ENCODE results near the gene SULT4A1.

The SULT4A1 gene

DNA sequence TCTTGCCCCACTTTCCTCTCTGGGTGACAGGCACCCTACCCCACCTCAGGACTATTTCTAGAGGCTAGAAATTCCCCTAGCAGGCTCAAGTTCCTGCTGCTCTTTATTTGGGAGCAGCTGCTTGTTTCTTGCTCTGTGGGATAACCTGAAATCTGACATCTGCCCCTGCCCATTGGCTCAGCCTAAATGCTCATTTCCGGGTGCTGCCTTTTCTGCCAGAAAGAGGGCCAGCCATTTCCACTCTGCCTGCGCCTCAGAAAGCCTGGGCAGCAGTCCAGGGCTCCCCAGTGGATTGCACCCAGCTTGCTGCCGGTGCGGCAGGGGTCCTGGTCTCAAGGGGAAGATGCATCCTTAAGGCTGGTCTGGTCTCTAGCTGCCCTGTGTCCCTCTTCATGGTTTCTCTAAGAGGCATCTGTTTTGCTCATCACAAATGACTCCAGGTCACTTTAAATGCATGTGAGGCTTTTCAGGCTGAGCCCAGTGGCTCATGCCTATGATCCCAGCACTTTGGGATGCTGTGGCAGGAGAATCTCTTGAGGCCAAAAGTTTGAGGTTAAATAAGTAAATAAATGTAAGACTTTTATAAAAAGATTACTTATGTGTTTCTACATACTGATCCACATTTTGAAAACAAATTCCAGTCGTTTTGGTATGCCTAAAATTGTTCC lies 39.8 kb upstream of the SULT4A1 start:
- TF ChIP-seq, protein P1, sequence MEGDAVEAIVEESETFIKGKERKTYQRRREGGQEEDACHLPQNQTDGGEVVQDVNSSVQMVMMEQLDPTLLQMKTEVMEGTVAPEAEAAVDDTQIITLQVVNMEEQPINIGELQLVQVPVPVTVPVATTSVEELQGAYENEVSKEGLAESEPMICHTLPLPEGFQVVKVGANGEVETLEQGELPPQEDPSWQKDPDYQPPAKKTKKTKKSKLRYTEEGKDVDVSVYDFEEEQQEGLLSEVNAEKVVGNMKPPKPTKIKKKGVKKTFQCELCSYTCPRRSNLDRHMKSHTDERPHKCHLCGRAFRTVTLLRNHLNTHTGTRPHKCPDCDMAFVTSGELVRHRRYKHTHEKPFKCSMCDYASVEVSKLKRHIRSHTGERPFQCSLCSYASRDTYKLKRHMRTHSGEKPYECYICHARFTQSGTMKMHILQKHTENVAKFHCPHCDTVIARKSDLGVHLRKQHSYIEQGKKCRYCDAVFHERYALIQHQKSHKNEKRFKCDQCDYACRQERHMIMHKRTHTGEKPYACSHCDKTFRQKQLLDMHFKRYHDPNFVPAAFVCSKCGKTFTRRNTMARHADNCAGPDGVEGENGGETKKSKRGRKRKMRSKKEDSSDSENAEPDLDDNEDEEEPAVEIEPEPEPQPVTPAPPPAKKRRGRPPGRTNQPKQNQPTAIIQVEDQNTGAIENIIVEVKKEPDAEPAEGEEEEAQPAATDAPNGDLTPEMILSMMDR (IDR thresholded peaks at IDR 0.05; ENCODE audit: low read depth, low read length) = no peak
- H3K4me3 ChIP-seq (ENCODE audit: low read depth, low read length) = no peak overlapping the region

DNA sequence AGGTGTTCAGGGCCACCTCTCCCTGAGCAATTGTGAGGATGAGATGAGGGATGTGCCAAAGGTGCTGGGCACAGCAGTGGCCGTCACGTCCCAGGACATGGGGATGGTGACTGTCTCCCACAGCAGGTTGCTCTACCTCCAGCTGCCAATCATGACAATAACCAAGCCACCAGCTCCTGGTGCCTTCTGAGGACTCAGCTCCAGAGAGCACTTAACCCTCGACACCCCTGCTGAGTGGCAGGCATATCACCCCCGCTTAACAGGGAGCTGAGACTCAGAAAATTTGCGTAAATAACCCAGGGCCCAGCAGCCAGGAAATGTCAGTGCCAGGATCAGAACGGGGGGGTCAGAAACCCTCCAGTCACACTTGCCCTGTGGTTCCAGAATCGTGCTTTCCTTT lies 37.9 kb upstream of the SULT4A1 start:
- TF ChIP-seq, protein P1 (IDR thresholded peaks at IDR 0.05; ENCODE audit: low read depth, low read length) = no peak

DNA sequence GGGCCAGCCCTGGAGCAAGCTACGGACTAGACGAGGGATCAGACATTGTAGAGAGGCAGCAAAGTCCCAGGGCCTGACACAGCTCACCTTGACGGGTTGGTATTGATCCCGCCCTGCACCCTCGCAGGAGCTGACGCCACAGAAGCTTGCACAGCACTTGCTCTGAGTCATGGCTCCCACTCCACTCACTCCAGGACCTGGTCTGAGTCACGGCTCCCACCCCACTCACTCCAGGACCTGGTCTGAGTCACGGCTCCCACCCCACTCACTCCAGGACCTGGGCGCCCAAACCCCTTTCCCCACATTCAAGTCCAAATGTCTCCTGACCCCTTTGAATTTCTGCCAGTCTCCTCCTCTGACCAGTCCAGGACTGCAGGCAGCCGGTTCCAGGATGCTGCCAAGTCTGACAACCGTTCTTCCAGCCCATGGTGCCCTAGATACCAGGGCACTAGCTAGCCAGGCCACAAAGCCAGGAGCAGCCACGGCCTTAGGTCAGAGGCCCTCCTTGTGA lies 35.5 kb upstream of the SULT4A1 start:
- TF ChIP-seq, protein P1 (IDR thresholded peaks at IDR 0.05; ENCODE audit: low read depth, low read length) = no peak
- no peak overlapping the region for H3K4me3 ChIP-seq (ENCODE audit: low read depth, low read length)

More for the DNA sequence above, 37.9 kb upstream of the SULT4A1 start:
- no peak overlapping the region for H3K4me3 ChIP-seq (ENCODE audit: low read depth, low read length)

DNA sequence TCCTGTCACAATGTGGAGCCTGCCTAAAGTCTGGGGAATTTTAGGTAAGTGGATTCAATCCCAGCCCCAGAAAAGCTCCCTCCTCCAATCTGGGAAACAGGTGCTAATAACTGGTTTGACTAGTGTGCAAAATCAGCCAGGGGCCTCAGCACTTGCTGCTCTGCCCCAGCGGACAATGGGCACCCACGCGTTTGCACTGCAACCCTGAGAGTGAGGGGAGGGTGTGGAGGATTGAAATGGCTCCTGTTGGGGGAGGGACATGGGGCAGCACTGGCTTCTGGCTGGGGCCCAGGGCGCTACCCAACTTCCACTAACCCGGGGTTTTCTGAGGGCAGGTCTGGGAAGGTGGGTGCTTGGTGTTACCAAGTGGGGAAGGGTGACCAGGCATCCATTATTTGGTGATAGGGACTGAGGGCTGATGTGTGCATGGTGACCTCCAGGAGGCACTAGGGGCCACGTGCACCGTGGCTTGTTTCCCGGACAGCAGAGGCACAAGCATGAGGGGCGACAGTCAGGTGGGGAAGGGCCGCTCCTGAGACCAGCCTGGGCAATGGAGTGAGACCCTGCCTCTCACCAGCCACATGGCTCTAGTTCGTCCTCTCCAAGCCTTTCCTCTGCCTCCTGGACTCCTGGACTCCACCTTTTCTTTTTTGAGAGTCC lies 33.8 kb upstream of the SULT4A1 start:
- TF ChIP-seq, protein P1 (IDR thresholded peaks at IDR 0.05; ENCODE audit: low read depth, low read length) = no peak
- H3K4me3 ChIP-seq (ENCODE audit: low read depth, low read length) = no peak overlapping the region

DNA sequence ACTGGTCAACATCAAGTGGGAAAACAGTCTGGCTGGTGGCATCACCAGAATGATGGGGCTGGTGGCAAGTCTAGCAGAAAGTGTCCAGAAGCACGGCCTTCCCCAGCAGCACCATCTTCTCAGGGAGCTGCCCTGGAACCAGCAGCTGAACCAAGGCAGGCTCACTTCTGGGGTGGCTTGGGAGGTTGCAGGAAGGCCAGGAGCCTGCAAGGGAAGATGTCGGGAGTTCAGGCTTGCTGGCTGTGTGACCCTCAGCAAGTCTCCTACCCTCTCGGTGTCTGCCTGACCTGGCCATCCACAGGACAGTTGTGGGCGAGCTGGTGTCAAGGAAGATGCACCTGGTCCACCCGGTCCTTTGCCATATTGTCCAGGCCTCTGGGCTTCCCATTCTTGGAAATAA lies 31.8 kb upstream of the SULT4A1 start:
- no peak overlapping the region for H3K4me3 ChIP-seq (ENCODE audit: low read depth, low read length)
- TF ChIP-seq, protein P1 (IDR thresholded peaks at IDR 0.05; ENCODE audit: low read depth, low read length) = no peak

DNA sequence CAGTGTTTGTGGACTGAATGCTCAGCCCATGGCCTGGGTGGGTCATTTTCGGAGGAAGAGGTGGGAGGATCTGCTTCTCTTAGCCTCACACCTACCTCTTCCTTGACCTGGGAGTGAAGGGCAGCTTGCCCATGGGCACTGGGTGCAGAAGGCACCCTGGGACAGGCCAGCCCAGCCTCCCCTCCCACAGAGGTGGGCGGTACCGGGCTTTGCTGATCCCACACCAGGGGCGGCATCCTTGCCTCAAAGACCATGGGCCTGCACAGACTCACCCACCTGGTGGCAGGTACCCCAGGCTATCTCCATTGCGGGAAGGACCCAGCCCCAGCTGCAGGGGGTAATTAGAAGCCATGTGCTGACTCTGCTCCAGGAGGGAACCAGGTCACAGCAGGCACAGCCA lies 31.0 kb upstream of the SULT4A1 start:
- no peak overlapping the region for H3K4me3 ChIP-seq (ENCODE audit: low read depth, low read length)
- TF ChIP-seq, protein P1 (IDR thresholded peaks at IDR 0.05; ENCODE audit: low read depth, low read length) = no peak
